GM10248 (cell line): Measurements from ENCODE around the gene CAV1.

Experiments
- CTCF ChIA-PET: fragments of 300-600 bp; sonication (Branson Sonifier 250); formaldehyde crosslinking; extraction: SDS; loops from one replicate; lab custom pipeline; 2021; ENCODE audit warnings: antibody characterized with exemption; lab: Yijun Ruan, JAX
- POLR2A ChIA-PET: fragments of 350-650 bp; sonication (Branson Sonifier 250); formaldehyde crosslinking; extraction: SDS; loops from one replicate; lab custom pipeline; 2020; ENCODE audit warnings: antibody characterized with exemption; lab: Yijun Ruan, JAX
- DNase-seq: peaks from one replicate; pipeline ENCODE4 v3.0.0; 2012; ENCODE audit errors: extremely low spot score
- TF ChIP-seq, protein P1 (sequence below): IDR thresholded peaks from 2 replicates; pipeline ENCODE4 v1.5.1; 2012; ENCODE audit warnings: mild to moderate bottlenecking, low read depth; ENCODE audit errors: extremely low read depth, missing control alignments, control extremely low read depth

Gene CAV1

DNA sequence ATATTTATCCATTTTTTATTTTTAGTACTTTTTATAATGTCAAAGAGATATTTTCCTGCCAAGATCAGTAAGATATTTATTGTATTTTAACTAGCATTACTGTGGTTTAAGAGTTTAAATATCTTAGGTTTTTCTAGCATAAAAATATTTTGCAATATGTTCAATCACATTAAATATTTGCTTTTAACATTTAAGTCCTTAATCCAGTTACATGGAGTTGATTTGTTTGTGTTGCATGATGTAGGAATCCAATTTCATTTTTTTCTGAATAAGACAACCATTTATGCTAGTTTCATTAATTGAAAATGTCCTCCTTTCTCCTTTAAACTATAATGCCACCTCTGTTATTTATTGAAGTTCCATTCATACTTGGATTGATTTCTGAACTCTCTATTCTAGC lies 41.8 kb downstream of the CAV1 start:
- TF ChIP-seq, protein P1, sequence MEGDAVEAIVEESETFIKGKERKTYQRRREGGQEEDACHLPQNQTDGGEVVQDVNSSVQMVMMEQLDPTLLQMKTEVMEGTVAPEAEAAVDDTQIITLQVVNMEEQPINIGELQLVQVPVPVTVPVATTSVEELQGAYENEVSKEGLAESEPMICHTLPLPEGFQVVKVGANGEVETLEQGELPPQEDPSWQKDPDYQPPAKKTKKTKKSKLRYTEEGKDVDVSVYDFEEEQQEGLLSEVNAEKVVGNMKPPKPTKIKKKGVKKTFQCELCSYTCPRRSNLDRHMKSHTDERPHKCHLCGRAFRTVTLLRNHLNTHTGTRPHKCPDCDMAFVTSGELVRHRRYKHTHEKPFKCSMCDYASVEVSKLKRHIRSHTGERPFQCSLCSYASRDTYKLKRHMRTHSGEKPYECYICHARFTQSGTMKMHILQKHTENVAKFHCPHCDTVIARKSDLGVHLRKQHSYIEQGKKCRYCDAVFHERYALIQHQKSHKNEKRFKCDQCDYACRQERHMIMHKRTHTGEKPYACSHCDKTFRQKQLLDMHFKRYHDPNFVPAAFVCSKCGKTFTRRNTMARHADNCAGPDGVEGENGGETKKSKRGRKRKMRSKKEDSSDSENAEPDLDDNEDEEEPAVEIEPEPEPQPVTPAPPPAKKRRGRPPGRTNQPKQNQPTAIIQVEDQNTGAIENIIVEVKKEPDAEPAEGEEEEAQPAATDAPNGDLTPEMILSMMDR: no peak
- no peak for DNase-seq
- POLR2A ChIA-PET: no interaction called here
- CTCF ChIA-PET: no interaction called here

DNA sequence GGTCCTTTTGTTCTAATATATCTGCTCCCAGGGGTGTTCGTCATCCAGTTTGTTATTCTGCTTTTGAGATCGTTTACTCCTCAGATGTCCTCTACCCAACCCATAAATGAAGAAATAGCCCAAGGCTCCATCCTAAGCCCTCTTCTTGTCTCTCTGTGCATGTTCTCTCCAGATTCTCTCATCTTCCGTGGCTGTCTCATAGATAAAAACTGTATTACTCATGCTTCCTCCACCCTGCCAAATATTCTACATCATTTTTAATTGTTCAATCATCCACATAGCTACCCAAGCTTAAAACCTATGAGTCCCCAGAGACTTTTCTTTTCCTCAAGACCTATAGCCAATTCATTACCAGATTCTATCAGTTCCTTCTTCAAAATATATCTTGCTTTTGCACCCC lies 44.9 kb downstream of the CAV1 start:
- DNase-seq: no peak
- POLR2A ChIA-PET: no interaction called here
- TF ChIP-seq, protein P1: no peak
- CTCF ChIA-PET: interaction anchor here (0.8 to 2.4 kb wide), 7 partner anchors 13 to 44 kb away, joined by 3 to 6 read pairs (median 3); no protein-coding TSS in a partner anchor

DNA sequence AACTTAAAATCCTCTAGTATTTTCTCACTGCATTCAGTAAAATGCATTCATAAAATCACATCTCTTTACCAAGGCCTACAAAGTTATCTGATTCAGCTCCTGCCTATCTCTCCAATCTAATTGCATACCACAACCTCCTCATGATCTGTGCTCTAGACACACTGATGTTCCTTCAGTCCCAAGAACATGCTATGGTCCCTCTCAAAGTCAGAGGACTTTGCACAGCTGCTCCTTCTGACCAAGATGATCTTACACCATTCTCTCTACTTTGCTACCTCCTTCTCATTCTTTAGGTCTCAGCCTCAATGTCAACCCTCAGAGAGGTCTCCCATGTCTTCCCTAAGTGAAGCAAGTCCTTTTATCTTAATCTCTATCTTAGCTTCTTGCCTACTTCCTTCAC lies 45.5 kb downstream of the CAV1 start:
- ChIA-PET CTCF (interaction anchor here (0.8 to 1.6 kb wide), 7 partner anchors 13 to 39 kb away, joined by 3 to 5 read pairs (median 3); no protein-coding TSS in a partner anchor), POLR2A (no interaction called here)
- no peak for DNase-seq
- TF ChIP-seq, protein P1: no peak

DNA sequence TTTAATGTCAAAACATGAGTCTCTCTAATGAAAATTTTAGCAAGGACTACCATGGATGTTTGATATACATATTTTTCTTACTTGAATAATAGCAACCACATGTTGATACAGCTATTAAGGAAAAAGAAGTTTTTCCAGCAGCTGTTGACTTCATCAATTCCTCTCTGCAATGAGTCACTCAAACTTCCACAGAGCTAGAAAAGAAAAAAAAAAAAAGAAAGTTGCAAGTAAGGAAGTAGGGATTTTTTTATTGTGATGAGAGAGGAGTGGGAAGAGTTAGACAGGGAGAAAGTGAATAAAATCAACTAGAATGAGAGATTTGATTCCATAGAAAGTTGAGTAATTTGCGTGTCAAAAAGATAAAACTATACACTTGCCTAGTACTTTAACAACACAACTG lies 46.2 kb downstream of the CAV1 start:
- DNase-seq: no peak
- CTCF ChIA-PET: interaction anchor here (1.5 kb wide), 1 partner anchor 18 kb away, joined by 3 read pairs; no protein-coding TSS in a partner anchor
- POLR2A ChIA-PET: no interaction called here
- TF ChIP-seq, protein P1: no peak

DNA sequence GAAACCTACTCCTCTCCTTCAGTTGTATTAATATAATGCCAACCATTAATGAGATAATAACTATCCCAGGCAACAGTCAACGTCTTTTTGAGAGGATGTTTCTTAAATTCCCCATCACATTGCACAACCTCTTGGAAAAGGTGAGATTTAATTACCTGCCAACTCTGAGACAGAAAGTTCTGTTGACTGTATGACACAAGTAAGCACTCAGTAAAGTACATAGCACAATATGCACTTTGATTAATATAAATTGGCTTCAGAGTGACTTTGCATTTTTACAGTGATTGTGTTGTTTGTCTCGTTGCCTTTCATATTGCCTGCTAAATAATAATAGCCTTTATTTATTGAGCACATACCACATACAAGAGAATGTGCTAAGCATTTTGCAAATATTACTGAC lies 46.7 kb downstream of the CAV1 start:
- TF ChIP-seq, protein P1: no peak
- ChIA-PET POLR2A (no interaction called here), CTCF (interaction anchor here (1.5 kb wide), 1 partner anchor 17 kb away, joined by 3 read pairs; no protein-coding TSS in a partner anchor)
- DNase-seq: no peak

DNA sequence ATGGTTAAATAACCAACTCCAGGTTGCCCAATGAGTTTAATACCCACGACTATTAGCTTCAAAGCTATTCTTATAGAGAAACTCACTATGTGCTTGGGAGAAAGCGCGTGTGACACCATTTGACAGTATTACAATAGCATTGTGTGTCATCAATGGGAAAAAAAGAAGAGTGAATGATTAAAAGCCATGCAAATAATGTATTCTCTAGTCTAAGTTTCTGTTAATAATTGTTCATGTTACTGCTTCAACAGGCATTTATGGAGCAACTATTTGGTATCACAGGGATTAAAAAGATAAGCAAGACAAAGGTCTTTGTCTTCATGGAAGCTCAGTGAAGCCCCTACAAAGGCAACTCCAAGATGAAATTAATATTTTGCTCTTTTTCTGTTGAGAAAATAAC lies 47.2 kb downstream of the CAV1 start:
- ChIA-PET POLR2A (no interaction called here), CTCF (interaction anchor here (1.5 kb wide), 1 partner anchor 17 kb away, joined by 3 read pairs; no protein-coding TSS in a partner anchor)

More for the DNA sequence above, 47.2 kb downstream of the CAV1 start:
- no peak for DNase-seq
- TF ChIP-seq, protein P1: no peak
